Glutamatergic neuron (in vitro differentiated cells): ENCODE measurements around the gene CHAF1B. TPM values are rescaled to one million over a fixed set of nuclear protein-coding genes. Genes with fewer than 3 reads are reported as not detected.

Experiments used
- DNase-seq: peaks from one replicate; pipeline ENCODE4 v3.0.0; 2022
- H3K27ac Mint-ChIP-seq: one replicate; pipeline ENCODE4 v1.8.0; 2020; ENCODE audit warnings: mild to moderate bottlenecking, mixed read lengths, inconsistent platforms; ENCODE audit not compliant: unreplicated experiment
- H3K27me3 Mint-ChIP-seq: one replicate; pipeline ENCODE4 v1.8.0; 2020; ENCODE audit warnings: mild to moderate bottlenecking, moderate library complexity, mixed read lengths, inconsistent platforms; ENCODE audit not compliant: unreplicated experiment
- H3K36me3 Mint-ChIP-seq: one replicate; pipeline ENCODE4 v1.8.0; 2020; ENCODE audit warnings: mild to moderate bottlenecking, mixed read lengths, inconsistent platforms; ENCODE audit not compliant: unreplicated experiment
- H3K4me1 Mint-ChIP-seq: one replicate; pipeline ENCODE4 v1.8.0; 2020; ENCODE audit warnings: mild to moderate bottlenecking, low read depth, mixed read lengths, inconsistent platforms; ENCODE audit not compliant: unreplicated experiment
- H3K4me3 Mint-ChIP-seq: one replicate; pipeline ENCODE4 v1.8.0; 2020; ENCODE audit warnings: mild to moderate bottlenecking, mixed read lengths, inconsistent platforms; ENCODE audit not compliant: unreplicated experiment
- H3K9me3 Mint-ChIP-seq: one replicate; pipeline ENCODE4 v1.8.0; 2020; ENCODE audit warnings: mild to moderate bottlenecking, moderate library complexity, mixed read lengths, inconsistent platforms; ENCODE audit not compliant: unreplicated experiment
- total RNA-seq: library from RNA; stranded (reverse); fragmentation: NEBNext Ultra II Directional; extraction: Animal tissue kit (Norgen Biotek cat#: 25700); gene quantifications from one replicate; pipeline ENCODE4 v1.2.1, GENCODE V29; 2021; ENCODE audit not compliant: unreplicated experiment
- TF ChIP-seq, protein P1 (sequence below): fragments of 200-600 bp; sonication (generic); IDR thresholded peaks from one replicate; pipeline ENCODE4 v1.5.0; 2021; ENCODE audit not compliant: partially characterized antibody, unreplicated experiment

The CHAF1B gene
- total RNA-seq, 1 donor from 2014 or later, result 2.0 TPM

DNA sequence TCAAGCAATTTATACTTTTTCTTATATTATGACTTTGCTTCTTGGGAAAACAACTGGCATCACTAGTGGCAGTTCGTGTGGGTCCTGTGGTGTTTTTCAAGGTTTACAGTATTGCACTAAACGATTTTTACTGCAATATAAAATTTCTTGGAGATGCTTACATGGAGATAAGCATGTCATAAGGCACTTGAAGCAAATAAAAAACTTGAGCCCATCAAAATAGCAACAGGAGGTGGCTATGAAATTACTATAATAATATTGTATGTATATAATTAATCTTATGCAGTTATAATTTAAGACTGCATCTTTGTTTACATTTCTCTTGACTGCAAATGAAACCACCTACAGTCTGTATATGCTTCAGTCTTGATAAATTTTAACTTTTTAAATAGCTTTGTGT is 29.3 kb upstream of the CHAF1B start:
- no peaks in the 10 kb centered on the region for H3K9me3 Mint-ChIP-seq
- H3K4me1 Mint-ChIP-seq, result no peaks in the 10 kb centered on the region
- H3K36me3 Mint-ChIP-seq, result peaks cover 5% of the 10 kb centered on the region
- TF ChIP-seq, protein P1, sequence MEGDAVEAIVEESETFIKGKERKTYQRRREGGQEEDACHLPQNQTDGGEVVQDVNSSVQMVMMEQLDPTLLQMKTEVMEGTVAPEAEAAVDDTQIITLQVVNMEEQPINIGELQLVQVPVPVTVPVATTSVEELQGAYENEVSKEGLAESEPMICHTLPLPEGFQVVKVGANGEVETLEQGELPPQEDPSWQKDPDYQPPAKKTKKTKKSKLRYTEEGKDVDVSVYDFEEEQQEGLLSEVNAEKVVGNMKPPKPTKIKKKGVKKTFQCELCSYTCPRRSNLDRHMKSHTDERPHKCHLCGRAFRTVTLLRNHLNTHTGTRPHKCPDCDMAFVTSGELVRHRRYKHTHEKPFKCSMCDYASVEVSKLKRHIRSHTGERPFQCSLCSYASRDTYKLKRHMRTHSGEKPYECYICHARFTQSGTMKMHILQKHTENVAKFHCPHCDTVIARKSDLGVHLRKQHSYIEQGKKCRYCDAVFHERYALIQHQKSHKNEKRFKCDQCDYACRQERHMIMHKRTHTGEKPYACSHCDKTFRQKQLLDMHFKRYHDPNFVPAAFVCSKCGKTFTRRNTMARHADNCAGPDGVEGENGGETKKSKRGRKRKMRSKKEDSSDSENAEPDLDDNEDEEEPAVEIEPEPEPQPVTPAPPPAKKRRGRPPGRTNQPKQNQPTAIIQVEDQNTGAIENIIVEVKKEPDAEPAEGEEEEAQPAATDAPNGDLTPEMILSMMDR, result no peak
- H3K27ac Mint-ChIP-seq, result no peak overlapping the region
- H3K4me3 Mint-ChIP-seq, result no peak overlapping the region
- no peaks in the 10 kb centered on the region for H3K27me3 Mint-ChIP-seq
- no peak for DNase-seq

DNA sequence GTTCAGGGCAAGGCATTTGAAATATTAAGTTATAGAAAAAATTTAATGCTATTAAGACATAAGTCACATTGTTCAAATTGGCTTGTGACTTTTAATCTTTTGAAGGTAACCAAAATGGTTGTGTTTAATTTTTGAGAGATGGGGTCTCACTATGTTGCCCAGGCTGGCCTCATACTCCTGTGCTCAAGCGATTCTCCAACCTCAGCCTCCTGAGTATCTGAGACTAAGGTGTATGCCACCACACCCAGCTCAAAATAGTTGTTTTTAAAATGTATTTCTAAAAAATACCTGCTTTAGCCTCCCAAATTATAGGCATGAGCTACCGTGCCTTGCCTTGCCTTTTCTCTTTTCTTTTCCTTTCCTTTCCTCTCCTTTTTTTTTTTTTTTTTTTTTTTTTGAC is 26.0 kb upstream of the CHAF1B start:
- no peak for DNase-seq
- no peaks in the 10 kb centered on the region for H3K9me3 Mint-ChIP-seq
- H3K36me3 Mint-ChIP-seq, result peaks cover 5% of the 10 kb centered on the region
- H3K27ac Mint-ChIP-seq, result no peak overlapping the region
- no peaks in the 10 kb centered on the region for H3K27me3 Mint-ChIP-seq
- TF ChIP-seq, protein P1, result no peak
- H3K4me3 Mint-ChIP-seq, result no peak overlapping the region
- H3K4me1 Mint-ChIP-seq, result no peaks in the 10 kb centered on the region

DNA sequence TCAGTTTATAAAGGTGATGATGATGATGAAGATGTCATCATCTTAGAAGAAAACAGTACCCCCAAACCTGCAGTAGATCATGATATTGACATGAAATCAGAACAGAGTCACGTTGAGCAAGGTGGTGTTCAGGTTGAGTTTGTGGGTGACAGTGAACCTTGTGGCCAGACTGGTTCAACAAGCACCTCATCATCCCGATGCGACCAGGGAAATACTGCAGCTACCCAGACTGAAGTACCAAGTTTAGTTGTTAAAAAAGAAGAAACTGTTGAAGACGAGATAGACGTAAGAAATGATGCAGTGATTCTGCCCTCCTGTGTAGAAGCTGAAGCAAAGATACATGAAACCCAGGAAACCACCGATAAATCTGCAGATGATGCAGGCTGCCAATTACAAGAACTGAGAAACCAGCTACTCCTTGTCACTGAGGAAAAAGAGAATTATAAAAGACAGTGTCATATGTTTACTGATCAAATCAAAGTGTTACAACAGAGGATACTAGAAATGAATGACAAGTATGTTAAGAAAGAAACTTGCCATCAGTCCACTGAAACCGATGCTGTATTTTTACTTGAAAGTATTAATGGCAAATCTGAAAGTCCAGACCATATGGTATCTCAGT is 16.0 kb upstream of the CHAF1B start:
- Mint-ChIP-seq H3K4me1 (no peaks in the 10 kb centered on the region), H3K27me3 (peaks cover 1% of the 10 kb centered on the region), H3K9me3 (peaks cover 2% of the 10 kb centered on the region), H3K27ac (no peak overlapping the region), H3K4me3 (no peak overlapping the region), H3K36me3 (no peaks in the 10 kb centered on the region)
- TF ChIP-seq, protein P1, result no peak
- no peak for DNase-seq

DNA sequence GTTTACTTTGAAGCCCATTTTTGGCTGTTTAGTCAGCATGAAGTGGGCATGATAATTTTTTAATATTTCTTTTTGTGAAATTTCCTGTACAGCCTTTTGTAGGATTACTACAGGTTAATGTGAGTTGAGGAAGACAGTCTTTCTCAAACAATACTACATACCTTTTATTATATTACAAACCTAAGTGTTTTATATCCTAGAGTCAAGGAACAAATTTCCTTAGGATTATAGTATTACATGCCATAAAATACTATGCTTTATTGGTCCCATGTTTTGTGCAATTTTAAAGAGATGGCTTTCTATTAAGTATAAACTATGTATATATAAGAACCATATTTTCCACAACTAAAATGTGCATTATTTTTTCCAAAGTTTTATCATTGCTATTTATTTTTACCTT is 9.2 kb upstream of the CHAF1B start:
- TF ChIP-seq, protein P1, result no peak
- DNase-seq, result no peak
- Mint-ChIP-seq H3K27me3 (no peaks in the 10 kb centered on the region), H3K36me3 (no peaks in the 10 kb centered on the region), H3K4me1 (peaks cover 7% of the 10 kb centered on the region), H3K9me3 (no peaks in the 10 kb centered on the region), H3K27ac (no peak overlapping the region), H3K4me3 (no peak overlapping the region)

DNA sequence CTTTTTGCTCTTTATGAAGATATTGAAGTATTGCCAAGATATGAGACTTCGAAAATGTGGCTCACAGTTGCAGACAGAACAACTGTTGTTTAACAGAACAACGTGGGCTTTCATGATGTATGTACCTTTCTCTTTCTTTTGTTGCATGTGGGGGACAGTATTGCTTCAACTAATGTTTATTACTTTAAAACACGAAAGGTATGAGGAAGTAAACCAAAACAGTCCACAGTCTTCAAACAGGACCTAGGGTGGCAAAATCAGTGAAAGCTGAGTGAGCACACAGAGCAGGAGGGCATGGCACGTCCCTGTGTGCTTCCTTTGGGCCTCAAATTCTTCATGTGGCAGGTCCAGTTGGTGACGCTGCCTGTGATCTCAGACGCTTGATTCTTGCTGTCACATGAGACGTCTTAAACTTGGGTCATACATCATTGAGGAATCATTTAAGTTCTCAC is 7.8 kb upstream of the CHAF1B start:
- no peaks in the 10 kb centered on the region for H3K9me3 Mint-ChIP-seq

More for the DNA sequence above, 7.8 kb upstream of the CHAF1B start:
- Mint-ChIP-seq H3K27me3 (no peaks in the 10 kb centered on the region), H3K36me3 (no peaks in the 10 kb centered on the region), H3K4me3 (no peak overlapping the region), H3K27ac (no peak overlapping the region), H3K4me1 (peaks cover 7% of the 10 kb centered on the region)
- no peak for DNase-seq
- TF ChIP-seq, protein P1, result no peak
